Measurements from ENCODE around the gene SPINK5.

GRCh38 chr5:148063861-148064260 lies at the start of gene SPINK5:
- no peak for TF ChIP-seq ZNF274 (IDR thresholded peaks at IDR 0.05; ENCODE audit: low read depth, low read length)
- no peak for TF ChIP-seq YY1 (IDR thresholded peaks at IDR 0.05; ENCODE audit: insufficient read depth, insufficient read length)
- no peak for TF ChIP-seq SUZ12 (IDR thresholded peaks at IDR 0.05; ENCODE audit: extremely low read depth, insufficient read depth, insufficient read length)
